Ishikawa (cell line): Measurements from ENCODE around the gene LCE2A.

Source experiments
- CEBPB ChIP-seq: IDR thresholded peaks from 2 replicates; pipeline ENCODE4 v1.6.1; 2012
- CREB1 ChIP-seq: IDR thresholded peaks from 2 replicates; pipeline ENCODE4 v1.6.1; 2012; ENCODE audit warnings: low read depth
- EGR1 ChIP-seq: IDR thresholded peaks from 2 replicates; pipeline ENCODE4 v1.6.1; 2012
- EP300 ChIP-seq: IDR thresholded peaks from 2 replicates; pipeline ENCODE4 v1.6.1; 2012; ENCODE audit warnings: borderline replicate concordance
- FOXM1 ChIP-seq: IDR thresholded peaks from 2 replicates; pipeline ENCODE4 v1.6.1; 2012; ENCODE audit warnings: low read depth, borderline replicate concordance
- NFIC ChIP-seq: IDR thresholded peaks from 2 replicates; pipeline ENCODE4 v1.6.1; 2012
- RAD21 ChIP-seq: IDR thresholded peaks from 2 replicates; pipeline ENCODE4 v1.6.1; 2012; ENCODE audit warnings: low read depth
- TAF1 ChIP-seq: IDR thresholded peaks from 2 replicates; pipeline ENCODE4 v1.6.1; 2012; ENCODE audit warnings: low read depth, mild to moderate bottlenecking
- TCF12 ChIP-seq: IDR thresholded peaks from 2 replicates; pipeline ENCODE4 v1.6.1; 2012; ENCODE audit warnings: low read depth
- TEAD4 ChIP-seq: IDR thresholded peaks from 2 replicates; pipeline ENCODE4 v1.6.1; 2012
- YY1 ChIP-seq: IDR thresholded peaks from 2 replicates; pipeline ENCODE4 v1.6.1; 2012; ENCODE audit warnings: low read depth
- ZBTB7A ChIP-seq: IDR thresholded peaks from 2 replicates; pipeline ENCODE4 v1.6.1; 2012; ENCODE audit warnings: low read depth
- TF ChIP-seq, protein P1 (sequence below): IDR thresholded peaks from 2 replicates; pipeline ENCODE4 v1.6.1; 2012; ENCODE audit warnings: low read depth, mild to moderate bottlenecking
- TF ChIP-seq, protein P2 (sequence below): IDR thresholded peaks from 2 replicates; pipeline ENCODE4 v1.6.1; 2012
- TF ChIP-seq, protein P3 (sequence below): IDR thresholded peaks from 2 replicates; pipeline ENCODE4 v1.6.1; 2012

Gene LCE2A

DNA sequence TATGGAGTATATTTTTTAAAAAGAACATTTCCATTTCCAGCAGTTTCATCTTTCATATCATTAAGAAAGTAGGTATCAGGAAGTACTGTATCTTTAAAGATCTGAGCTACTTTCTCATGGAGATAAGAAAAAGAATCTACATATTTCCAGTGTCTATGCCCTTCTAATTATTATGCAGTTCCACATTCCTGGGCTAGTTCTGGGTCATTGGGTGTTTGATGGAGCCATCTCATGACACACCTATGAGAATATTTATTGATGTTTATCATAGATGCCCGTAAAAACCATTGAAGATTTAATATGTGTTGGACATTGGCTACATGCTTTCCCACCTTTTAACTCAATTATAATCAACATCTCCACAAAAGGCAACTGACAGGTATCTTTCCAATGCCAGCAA is 30.8 kb downstream of the LCE2A start:
- TF ChIP-seq YY1 (no peak), ZBTB7A (no peak), TAF1 (no peak), EP300 (no peak), EGR1 (no peak), CREB1 (no peak), NFIC (no peak), CEBPB (no peak), TCF12 (no peak), RAD21 (no peak), FOXM1 (no peak), TEAD4 (no peak)
- TF ChIP-seq, protein P1, sequence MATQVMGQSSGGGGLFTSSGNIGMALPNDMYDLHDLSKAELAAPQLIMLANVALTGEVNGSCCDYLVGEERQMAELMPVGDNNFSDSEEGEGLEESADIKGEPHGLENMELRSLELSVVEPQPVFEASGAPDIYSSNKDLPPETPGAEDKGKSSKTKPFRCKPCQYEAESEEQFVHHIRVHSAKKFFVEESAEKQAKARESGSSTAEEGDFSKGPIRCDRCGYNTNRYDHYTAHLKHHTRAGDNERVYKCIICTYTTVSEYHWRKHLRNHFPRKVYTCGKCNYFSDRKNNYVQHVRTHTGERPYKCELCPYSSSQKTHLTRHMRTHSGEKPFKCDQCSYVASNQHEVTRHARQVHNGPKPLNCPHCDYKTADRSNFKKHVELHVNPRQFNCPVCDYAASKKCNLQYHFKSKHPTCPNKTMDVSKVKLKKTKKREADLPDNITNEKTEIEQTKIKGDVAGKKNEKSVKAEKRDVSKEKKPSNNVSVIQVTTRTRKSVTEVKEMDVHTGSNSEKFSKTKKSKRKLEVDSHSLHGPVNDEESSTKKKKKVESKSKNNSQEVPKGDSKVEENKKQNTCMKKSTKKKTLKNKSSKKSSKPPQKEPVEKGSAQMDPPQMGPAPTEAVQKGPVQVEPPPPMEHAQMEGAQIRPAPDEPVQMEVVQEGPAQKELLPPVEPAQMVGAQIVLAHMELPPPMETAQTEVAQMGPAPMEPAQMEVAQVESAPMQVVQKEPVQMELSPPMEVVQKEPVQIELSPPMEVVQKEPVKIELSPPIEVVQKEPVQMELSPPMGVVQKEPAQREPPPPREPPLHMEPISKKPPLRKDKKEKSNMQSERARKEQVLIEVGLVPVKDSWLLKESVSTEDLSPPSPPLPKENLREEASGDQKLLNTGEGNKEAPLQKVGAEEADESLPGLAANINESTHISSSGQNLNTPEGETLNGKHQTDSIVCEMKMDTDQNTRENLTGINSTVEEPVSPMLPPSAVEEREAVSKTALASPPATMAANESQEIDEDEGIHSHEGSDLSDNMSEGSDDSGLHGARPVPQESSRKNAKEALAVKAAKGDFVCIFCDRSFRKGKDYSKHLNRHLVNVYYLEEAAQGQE = no peak
- TF ChIP-seq, protein P2, sequence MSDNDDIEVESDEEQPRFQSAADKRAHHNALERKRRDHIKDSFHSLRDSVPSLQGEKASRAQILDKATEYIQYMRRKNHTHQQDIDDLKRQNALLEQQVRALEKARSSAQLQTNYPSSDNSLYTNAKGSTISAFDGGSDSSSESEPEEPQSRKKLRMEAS = no peak

DNA sequence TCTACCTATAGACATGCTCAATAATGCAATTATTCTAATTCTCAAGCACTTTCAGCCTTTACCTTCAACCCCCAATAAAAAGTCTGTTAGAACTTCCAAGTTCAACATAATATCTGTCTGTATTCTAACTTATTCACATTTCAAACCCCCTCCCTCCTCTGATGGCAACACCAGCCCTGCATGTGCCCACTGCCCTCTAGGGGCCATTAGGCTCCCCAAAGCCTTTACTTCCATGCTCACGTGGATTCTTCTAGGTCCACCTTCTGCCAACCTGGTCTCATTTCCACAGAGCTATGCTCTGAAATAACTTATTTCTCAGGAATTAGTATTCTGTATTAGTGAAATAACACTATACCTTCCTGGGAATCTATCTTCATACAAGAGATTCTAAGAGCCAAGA is 37.5 kb downstream of the LCE2A start:
- TF ChIP-seq RAD21 = peak; percentile 9; the same call in 1 of the 2 replicates
- no peak for TF ChIP-seq CREB1

DNA sequence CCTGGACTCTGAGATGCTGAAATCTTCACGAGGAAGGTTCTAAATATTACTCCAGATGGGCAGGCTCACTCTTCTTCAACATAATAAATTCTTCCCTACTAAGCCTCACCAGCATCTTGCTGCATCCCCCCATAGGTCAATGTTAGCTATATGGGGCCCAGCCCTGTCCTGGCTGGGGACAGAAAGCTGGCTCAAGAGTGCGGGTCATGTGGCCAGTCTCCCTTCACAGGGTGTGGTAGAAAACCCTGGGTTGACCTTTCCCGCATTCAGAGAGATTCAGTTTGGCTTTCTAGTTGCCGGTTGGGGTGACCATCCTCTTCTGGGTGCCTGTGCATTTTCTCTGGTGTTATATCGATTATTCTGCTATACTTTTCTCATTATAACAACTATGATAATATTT is 39.9 kb downstream of the LCE2A start:
- TF ChIP-seq CEBPB (no peak), NFIC (no peak), EGR1 (no peak), YY1 (no peak), ZBTB7A (no peak), TCF12 (no peak), CREB1 (no peak), TAF1 (no peak), FOXM1 (no peak), TEAD4 (no peak), RAD21 (no peak)
- TF ChIP-seq, protein P1 = no peak
- TF ChIP-seq, protein P3, sequence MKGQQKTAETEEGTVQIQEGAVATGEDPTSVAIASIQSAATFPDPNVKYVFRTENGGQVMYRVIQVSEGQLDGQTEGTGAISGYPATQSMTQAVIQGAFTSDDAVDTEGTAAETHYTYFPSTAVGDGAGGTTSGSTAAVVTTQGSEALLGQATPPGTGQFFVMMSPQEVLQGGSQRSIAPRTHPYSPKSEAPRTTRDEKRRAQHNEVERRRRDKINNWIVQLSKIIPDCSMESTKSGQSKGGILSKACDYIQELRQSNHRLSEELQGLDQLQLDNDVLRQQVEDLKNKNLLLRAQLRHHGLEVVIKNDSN = no peak
- TF ChIP-seq, protein P2 = no peak

DNA sequence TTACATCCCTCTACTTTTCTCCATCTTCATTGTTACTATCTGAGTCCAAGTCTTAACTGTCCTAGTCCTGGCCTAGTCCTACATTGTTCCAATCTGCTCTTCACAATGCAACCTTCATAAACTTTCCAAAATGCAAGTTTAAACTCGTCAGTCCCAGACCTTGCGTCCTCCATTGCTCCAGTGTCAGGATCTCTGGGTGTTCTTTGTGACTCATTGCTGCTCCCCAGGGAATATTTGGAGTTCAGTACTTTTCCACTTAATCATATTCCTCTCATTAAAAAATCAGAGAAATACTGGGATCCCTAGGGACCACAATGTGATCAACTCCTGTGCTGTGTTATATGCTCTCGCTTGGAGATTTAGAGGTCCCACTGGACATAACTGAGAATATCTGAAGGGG is 41.7 kb downstream of the LCE2A start:
- TF ChIP-seq EP300 = no peak
- no peak for TF ChIP-seq EGR1
- no peak for TF ChIP-seq FOXM1
- no peak for TF ChIP-seq TEAD4

DNA sequence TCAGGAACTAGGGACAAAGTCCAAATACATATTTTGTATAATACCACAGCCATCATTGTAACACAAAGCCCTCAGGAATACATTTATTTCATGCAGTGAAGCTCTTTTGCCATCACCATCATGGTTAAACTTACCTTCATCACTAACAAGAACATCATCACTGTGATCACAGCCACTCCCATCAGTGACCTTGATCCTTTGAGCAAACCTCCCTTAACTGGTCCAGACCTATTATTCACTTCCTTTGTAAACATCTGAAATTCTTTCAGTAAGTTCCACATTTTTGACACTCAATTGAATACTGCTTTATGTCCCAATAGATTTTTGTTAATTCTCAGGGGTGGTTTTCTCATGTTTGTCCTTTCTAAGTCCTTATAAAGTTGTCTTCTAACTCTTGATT is 43.5 kb downstream of the LCE2A start:
- TF ChIP-seq EP300 (no peak), TCF12 (no peak), TEAD4 (no peak), NFIC (no peak), RAD21 (no peak), YY1 (no peak), EGR1 (no peak), FOXM1 (no peak), CREB1 (no peak), TAF1 (no peak), ZBTB7A (no peak), CEBPB (no peak)
- TF ChIP-seq, protein P2 = no peak
- TF ChIP-seq, protein P1 = no peak
- TF ChIP-seq, protein P3 = no peak
